Measurements from ENCODE around the gene PAK4. TPM values are rescaled to one million over a fixed set of nuclear protein-coding genes. Genes with fewer than 3 reads are reported as not detected.

The PAK4 gene
- polyA plus RNA-seq, 1 of the 3 experiments (the other 2 are of a cell fraction): 36.4 TPM

- TF ChIP-seq PBX3 (IDR thresholded peaks at IDR 0.05): no peak
- TF ChIP-seq RCOR1 (IDR thresholded peaks at IDR 0.05; ENCODE audit: low read length): no peak
- no peak for TF ChIP-seq EZH2phosphoT487 (IDR thresholded peaks at IDR 0.05; ENCODE audit: borderline replicate concordance, low read depth)
Measured at GRCh38 chr19:39193803-39194202, 68.2 kb downstream of the PAK4 start (continued).

- peaks cover 0 to 11% of the 10 kb centered on the region in 2 experiments; a peak in 1 of 4 replicates for H3K4me1 ChIP-seq (ENCODE audit: control insufficient read depth in 1 of 2, insufficient read depth in 2 of 2, low read depth in 1 of 2, low read length in 1 of 2)
- peaks cover 28% of the 10 kb centered on the region; the same call in 1 of the 2 replicates for H3K27me3 ChIP-seq (ENCODE audit: insufficient read depth)
- no peaks in the 10 kb centered on the region for H3K9me2 ChIP-seq
- CTCF ChIA-PET: interaction anchor here (0.5 to 5.4 kb wide), 4 partner anchors 8 to 91 kb away, joined by 3 to 26 read pairs (median 6); no protein-coding TSS in a partner anchor
- H3K79me2 ChIP-seq (ENCODE audit: insufficient read depth): no peaks in the 10 kb centered on the region
- H3K27ac ChIP-seq (ENCODE audit: low read depth in 2 of 2, low read length in 1 of 2): no peak overlapping the region
- H3K4me3 ChIP-seq (ENCODE audit: low read depth in 2 of 2, low read length in 1 of 2): no peak overlapping the region
- H3F3A ChIP-seq (replicated peaks; ENCODE audit: insufficient read depth): no peaks in the 10 kb centered on the region
- H3K9ac ChIP-seq: no peak overlapping the region
- no peaks in the 10 kb centered on the region for H3K9me3 ChIP-seq
- DNase-seq: peak; percentile 75
- no peaks in the 10 kb centered on the region for H3K36me3 ChIP-seq (replicated peaks in 1 of 2; ENCODE audit: control insufficient read depth in 1 of 2, insufficient read depth in 2 of 2, low read length in 1 of 2)
- TF ChIP-seq GATA2 (CRISPR knock-in tag; IDR thresholded peaks at IDR 0.05) (peak; percentile 38; the same call in 1 of the 2 replicates), RCOR1 (IDR thresholded peaks at IDR 0.05; ENCODE audit: low read length) (peak; percentile 71), FOXJ3 (CRISPR knock-in tag; IDR thresholded peaks at IDR 0.05) (no peak), MXI1 (IDR thresholded peaks at IDR 0.05; ENCODE audit: low read depth, low read length) (peak; percentile 52; the same call in 1 of the 2 replicates), CHD2 (IDR thresholded peaks at IDR 0.05; ENCODE audit: low read length, partially characterized antibody) (peak; percentile 56)
- 32% methylated on average over 9 of the region's 9 CpGs for WGBS (ENCODE audit: low lambda C conversion rate)
- no peak overlapping the region for H2AFZ ChIP-seq (ENCODE audit: low read depth)
- POLR2A ChIA-PET: no interaction called here
- H3K4me2 ChIP-seq: no peak overlapping the region
- no peaks in the 10 kb centered on the region for H4K20me1 ChIP-seq (ENCODE audit: insufficient read depth)
Measured at GRCh38 chr19:39194832-39195542, 69.4 kb downstream of the PAK4 start.

GRCh38 chr19:39195755-39196154 is 70.2 kb downstream of the PAK4 start:
- Histone ChIP-seq H3K27ac (ENCODE audit: low read depth in 2 of 2, low read length in 1 of 2) (no peak overlapping the region), H3K4me1 (ENCODE audit: control insufficient read depth in 1 of 2, insufficient read depth in 2 of 2, low read depth in 1 of 2, low read length in 1 of 2) (peaks cover 0 to 11% of the 10 kb centered on the region in 2 experiments; a peak in 1 of 4 replicates), H3F3A (replicated peaks; ENCODE audit: insufficient read depth) (no peaks in the 10 kb centered on the region), H3K9me2 (no peaks in the 10 kb centered on the region), H2AFZ (ENCODE audit: low read depth) (no peak overlapping the region), H3K4me3 (ENCODE audit: low read depth in 2 of 2, low read length in 1 of 2) (no peak overlapping the region), H3K9me3 (no peaks in the 10 kb centered on the region), H3K79me2 (ENCODE audit: insufficient read depth) (no peaks in the 10 kb centered on the region), H3K27me3 (ENCODE audit: insufficient read depth) (peaks cover 28% of the 10 kb centered on the region; the same call in 1 of the 2 replicates), H3K36me3 (replicated peaks in 1 of 2; ENCODE audit: control insufficient read depth in 1 of 2, insufficient read depth in 2 of 2, low read length in 1 of 2) (no peaks in the 10 kb centered on the region), H3K4me2 (no peak overlapping the region), H3K9ac (no peak overlapping the region), H4K20me1 (ENCODE audit: insufficient read depth) (no peaks in the 10 kb centered on the region)
- no peak for DNase-seq
- 54% methylated on average over 9 of the region's 9 CpGs for WGBS (ENCODE audit: low lambda C conversion rate)
- ChIA-PET POLR2A (no interaction called here), CTCF (interaction anchor here (0.6 to 5.4 kb wide), 3 partner anchors 9 to 74 kb away, joined by 3 to 26 read pairs (median 8); no protein-coding TSS in a partner anchor)
- TF ChIP-seq CHD2 (IDR thresholded peaks at IDR 0.05; ENCODE audit: low read length, partially characterized antibody): no peak
- TF ChIP-seq, protein P1, sequence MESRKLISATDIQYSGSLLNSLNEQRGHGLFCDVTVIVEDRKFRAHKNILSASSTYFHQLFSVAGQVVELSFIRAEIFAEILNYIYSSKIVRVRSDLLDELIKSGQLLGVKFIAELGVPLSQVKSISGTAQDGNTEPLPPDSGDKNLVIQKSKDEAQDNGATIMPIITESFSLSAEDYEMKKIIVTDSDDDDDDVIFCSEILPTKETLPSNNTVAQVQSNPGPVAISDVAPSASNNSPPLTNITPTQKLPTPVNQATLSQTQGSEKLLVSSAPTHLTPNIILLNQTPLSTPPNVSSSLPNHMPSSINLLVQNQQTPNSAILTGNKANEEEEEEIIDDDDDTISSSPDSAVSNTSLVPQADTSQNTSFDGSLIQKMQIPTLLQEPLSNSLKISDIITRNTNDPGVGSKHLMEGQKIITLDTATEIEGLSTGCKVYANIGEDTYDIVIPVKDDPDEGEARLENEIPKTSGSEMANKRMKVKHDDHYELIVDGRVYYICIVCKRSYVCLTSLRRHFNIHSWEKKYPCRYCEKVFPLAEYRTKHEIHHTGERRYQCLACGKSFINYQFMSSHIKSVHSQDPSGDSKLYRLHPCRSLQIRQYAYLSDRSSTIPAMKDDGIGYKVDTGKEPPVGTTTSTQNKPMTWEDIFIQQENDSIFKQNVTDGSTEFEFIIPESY (IDR thresholded peaks at IDR 0.05; ENCODE audit: borderline replicate concordance, low read depth): no peak
- TF ChIP-seq MEF2A (IDR thresholded peaks at IDR 0.05; ENCODE audit: borderline replicate concordance, low read depth): no peak
- TF ChIP-seq JUND (IDR thresholded peaks at IDR 0.05): no peak
- no peak for TF ChIP-seq SMC3 (IDR thresholded peaks at IDR 0.05; ENCODE audit: low read depth, low read length)
- no peak for TF ChIP-seq ELF1 (IDR thresholded peaks at IDR 0.05)
- TF ChIP-seq, protein P2, sequence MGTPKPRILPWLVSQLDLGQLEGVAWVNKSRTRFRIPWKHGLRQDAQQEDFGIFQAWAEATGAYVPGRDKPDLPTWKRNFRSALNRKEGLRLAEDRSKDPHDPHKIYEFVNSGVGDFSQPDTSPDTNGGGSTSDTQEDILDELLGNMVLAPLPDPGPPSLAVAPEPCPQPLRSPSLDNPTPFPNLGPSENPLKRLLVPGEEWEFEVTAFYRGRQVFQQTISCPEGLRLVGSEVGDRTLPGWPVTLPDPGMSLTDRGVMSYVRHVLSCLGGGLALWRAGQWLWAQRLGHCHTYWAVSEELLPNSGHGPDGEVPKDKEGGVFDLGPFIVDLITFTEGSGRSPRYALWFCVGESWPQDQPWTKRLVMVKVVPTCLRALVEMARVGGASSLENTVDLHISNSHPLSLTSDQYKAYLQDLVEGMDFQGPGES (IDR thresholded peaks at IDR 0.05; ENCODE audit: low read depth, low read length): no peak
- no peak for TF ChIP-seq SIN3A (IDR thresholded peaks at IDR 0.05; ENCODE audit: borderline replicate concordance, low read depth, low read length)
- TF ChIP-seq RXRA (IDR thresholded peaks at IDR 0.05; ENCODE audit: borderline replicate concordance, low read depth): no peak
- no peak for TF ChIP-seq USF1 (IDR thresholded peaks at IDR 0.05; ENCODE audit: borderline replicate concordance, low read depth)
